Fibroblast of pulmonary artery (primary cell): ENCODE results near the gene SLC6A11.

Experiments used
- DNase-seq: peaks from one replicate; pipeline ENCODE4 v3.0.0-alpha.2; 2010; ENCODE audit warnings: low read depth
- H3K4me3 ChIP-seq: replicated peaks from 2 replicates; pipeline ENCODE4 v1.5.1; 2011; ENCODE audit warnings: low read depth, mild to moderate bottlenecking, control low read depth, low read length, moderate library complexity
- TF ChIP-seq, protein P1 (sequence below): IDR thresholded peaks from 2 replicates; pipeline ENCODE4 v1.5.1; 2011; ENCODE audit warnings: mild to moderate bottlenecking, control low read depth, low read length, inconsistent platforms; ENCODE audit errors: missing control alignments

SLC6A11 gene

DNA sequence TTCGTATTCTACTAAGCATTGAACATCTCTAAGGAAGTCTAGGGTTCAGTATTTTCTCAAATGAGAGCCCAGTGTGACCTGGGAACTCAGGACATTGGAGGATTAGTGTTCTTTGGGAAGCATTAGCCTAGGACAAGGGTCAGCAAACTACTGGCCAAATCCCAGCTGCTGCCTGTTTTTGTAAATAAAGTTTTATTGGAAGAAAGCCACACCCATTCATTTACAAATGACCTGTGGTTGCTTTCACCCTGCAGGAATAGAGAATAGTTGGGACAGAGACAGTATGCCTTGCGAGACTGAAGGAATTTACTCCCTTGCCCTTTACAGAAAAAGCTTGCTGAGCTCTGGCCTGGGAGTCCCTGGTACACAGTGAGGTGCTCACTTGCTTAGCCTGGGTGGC, 20.6 kb downstream of the SLC6A11 start:
- DNase-seq = no peak
- TF ChIP-seq, protein P1, sequence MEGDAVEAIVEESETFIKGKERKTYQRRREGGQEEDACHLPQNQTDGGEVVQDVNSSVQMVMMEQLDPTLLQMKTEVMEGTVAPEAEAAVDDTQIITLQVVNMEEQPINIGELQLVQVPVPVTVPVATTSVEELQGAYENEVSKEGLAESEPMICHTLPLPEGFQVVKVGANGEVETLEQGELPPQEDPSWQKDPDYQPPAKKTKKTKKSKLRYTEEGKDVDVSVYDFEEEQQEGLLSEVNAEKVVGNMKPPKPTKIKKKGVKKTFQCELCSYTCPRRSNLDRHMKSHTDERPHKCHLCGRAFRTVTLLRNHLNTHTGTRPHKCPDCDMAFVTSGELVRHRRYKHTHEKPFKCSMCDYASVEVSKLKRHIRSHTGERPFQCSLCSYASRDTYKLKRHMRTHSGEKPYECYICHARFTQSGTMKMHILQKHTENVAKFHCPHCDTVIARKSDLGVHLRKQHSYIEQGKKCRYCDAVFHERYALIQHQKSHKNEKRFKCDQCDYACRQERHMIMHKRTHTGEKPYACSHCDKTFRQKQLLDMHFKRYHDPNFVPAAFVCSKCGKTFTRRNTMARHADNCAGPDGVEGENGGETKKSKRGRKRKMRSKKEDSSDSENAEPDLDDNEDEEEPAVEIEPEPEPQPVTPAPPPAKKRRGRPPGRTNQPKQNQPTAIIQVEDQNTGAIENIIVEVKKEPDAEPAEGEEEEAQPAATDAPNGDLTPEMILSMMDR = no peak
- no peak overlapping the region for H3K4me3 ChIP-seq

DNA sequence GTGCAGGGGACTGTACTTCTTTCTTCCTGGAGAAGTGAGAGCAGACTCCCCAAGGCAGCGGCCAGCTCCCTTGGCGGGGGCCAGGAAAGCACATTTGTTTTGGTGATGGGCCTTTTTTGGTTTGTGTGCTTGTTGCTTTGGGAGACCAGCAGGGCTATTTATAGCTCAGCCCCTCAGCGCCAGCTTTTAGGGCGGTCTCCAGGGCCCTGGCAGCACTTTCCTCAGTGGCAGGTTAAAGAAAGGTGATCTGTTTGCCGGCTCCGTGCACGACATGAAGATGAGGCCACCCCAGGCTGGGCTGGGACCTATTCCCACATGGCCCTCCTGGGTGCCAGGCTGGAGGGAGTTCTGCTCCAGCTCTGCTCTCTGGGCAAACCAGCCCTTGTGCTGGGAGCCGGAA, 21.8 kb downstream of the SLC6A11 start:
- TF ChIP-seq, protein P1 = no peak
- H3K4me3 ChIP-seq = no peak overlapping the region

DNA sequence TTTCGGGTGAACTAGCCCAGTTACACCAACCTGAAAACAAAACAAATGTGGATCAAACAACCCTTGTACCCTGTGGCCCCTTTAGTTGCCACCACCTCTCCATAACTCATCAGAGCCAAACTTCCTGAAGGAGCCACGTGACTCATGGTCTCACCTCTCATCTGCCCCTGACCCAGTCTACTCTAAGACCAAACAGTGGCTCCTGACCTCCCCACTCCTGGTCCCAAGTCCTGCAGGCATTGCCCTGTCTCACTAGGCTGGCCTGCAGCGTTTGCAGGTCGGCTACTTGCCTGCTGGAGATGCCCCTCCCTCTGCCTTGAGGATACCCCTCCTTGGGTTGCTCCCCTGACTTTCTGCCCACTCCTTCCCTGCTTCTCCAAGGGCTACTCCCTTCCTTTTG, 23.1 kb downstream of the SLC6A11 start:
- DNase-seq = no peak
- no peak overlapping the region for H3K4me3 ChIP-seq
- TF ChIP-seq, protein P1 = no peak

More for the DNA sequence above, 21.8 kb downstream of the SLC6A11 start:
- DNase-seq = no peak

DNA sequence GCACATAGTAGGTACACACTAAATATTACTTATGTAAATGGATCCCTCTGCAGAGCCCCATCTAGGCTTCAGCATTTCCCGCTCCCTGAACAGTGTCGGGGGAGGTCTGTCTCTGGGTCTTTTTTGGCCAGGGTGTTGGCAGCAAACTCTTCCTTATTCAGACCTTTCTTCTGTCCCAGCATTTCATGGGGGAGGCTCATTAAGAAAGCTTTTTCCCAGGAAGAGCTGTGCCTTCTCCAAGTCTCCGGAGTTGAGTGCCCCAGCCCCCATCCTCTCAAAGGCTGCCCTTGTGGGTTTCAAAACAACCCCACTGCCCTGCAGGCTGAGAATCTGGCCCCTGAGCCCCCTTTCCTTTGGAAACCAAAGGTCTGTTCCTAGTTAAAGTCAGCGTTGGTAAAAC, 25.1 kb downstream of the SLC6A11 start:
- DNase-seq = no peak
- H3K4me3 ChIP-seq = no peak overlapping the region
- TF ChIP-seq, protein P1 = no peak

DNA sequence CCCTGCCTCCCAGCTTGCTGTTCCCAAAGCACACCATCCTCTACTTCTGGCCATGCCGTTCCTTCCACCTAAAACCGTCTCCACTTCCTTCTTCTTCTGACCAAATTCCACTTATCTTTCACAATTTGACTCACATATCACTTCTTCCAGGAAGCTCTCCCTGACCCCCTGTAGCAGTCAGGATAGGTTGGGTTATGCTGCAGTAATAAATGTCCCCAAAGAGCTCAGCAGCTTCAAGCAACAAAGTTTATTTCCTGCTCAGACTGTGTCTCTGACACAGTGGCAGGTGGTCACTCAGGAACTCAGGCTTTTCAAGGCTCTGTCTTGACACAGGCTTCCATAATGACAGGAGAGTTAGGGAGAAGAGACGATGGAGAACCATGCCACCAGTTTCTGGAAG, 27.4 kb downstream of the SLC6A11 start:
- no peak overlapping the region for H3K4me3 ChIP-seq
- no peak for DNase-seq
- TF ChIP-seq, protein P1 = no peak

DNA sequence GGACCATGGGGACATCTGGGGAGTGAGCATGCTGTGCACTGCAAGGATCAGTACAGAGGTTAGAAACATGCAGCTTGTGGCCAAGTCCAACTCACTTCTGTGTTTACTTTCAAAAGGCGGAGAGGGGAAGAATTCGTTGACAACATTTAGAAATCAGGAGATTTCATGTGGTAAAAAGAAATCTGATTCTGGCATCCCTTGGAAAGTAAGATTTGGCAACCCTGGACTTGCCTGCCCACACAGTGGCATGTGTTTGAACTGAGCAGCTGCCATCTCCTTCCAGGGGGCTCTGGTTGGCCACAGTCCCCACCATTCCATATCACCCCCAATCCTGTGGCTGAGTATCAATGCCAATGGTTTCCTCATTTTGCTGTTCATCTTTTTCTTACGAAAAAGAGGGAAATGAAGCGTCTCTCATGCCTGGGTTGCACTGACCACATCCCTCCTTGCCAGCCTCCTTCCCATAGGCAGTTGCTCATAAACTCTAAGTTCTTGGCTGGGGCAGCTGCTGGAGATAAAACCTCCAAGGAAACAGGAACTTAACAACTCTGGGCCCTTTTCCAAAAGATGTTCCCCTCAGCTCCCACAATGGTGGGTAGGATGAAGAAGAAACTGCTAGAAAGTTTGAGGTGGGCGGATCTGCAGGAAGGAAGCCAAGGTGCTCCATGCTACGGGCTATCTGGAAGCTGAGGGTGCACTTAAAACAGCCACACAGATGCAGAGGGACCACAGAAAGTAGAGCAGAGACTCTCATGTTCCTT, 29.2 kb downstream of the SLC6A11 start:
- no peak for DNase-seq
- TF ChIP-seq, protein P1 = no peak

DNA sequence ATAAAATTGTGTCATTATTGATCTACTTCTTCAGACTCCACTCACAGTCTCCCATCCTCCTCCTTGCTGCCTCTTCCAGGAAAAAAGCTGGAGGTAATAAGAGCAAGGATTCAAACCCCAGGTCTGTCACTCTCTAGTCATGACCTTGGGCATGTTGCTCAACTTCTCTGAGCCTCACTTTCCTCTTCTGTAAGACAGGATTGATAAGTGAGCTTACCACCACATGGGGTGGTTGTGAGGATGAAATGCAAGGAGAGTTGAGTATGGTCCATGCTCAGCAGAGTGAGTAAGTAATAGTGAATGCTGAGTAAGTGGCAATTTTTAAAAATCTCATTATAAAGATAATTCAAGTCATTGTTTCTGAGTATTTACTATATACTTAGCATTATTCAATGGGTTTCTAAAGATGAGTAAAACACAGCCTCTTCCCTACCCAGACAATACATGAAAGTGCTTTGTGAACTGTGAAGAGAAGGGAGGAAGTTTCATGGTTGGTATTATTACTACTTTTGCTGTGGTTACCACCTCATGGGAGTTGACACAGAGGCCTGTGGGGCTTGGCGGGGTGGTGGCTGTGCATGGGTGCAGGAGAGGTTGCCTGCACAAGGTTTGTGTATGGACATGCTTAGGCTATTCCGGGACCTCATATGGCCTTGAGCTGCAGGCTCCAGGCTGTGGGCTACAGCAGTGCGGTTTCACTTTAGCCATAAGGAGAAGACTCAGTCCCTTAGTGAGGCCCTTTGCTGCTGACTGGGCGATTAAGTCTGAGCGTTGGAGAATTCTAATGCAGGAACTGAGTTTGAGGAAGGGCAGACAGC, 30.0 kb downstream of the SLC6A11 start:
- TF ChIP-seq, protein P1 = no peak

More for the DNA sequence above, 29.2 kb downstream of the SLC6A11 start:
- no peak overlapping the region for H3K4me3 ChIP-seq

More for the DNA sequence above, 30.0 kb downstream of the SLC6A11 start:
- no peak overlapping the region for H3K4me3 ChIP-seq
- no peak for DNase-seq
